DMS153 (cell line): ENCODE measurements around the gene GAGE10.
A peak's percentile ranks its signal among the peaks of the same experiment; 100 is the strongest.

Experiments used
- DNase-seq: peaks from one replicate; lab custom pipeline; 2025; lab: John Stamatoyannopoulos, UW

The GAGE10 gene

GRCh38 chrX:49303346-49303745 lies at the start of gene GAGE10:
Gene GAGE10 (plus strand): TSS chrX:49303646. CDS start chrX:49304860, 1,214 bp downstream.
- no peak for DNase-seq

- DNase-seq = no peak
Measured at GRCh38 chrX:49254639-49255038, 48.8 kb upstream of the GAGE10 start.

- no peak for DNase-seq
Measured at GRCh38 chrX:49256268-49256995, 47.0 kb upstream of the GAGE10 start.

GRCh38 chrX:49257074-49257790 lies 46.2 kb upstream of the GAGE10 start:
- no peak for DNase-seq

- DNase-seq = no peak
Measured at GRCh38 chrX:49257846-49258748, 45.3 kb upstream of the GAGE10 start.

- no peak for DNase-seq
Measured at GRCh38 chrX:49258749-49259124, 44.7 kb upstream of the GAGE10 start.

GRCh38 chrX:49260221-49260985 lies 43.0 kb upstream of the GAGE10 start:
- no peak for DNase-seq

- no peak for DNase-seq
Measured at GRCh38 chrX:49262603-49263002, 40.8 kb upstream of the GAGE10 start.

- no peak for DNase-seq
Measured at GRCh38 chrX:49263631-49264030, 39.8 kb upstream of the GAGE10 start.

GRCh38 chrX:49264460-49264859 lies 39.0 kb upstream of the GAGE10 start, which contains the start of gene FOXP3:
Gene FOXP3 (minus strand): TSS chrX:49264710. CDS start chrX:49258505, 6,205 bp downstream.
- no peak for DNase-seq

GRCh38 chrX:49266523-49267445 lies 36.7 kb upstream of the GAGE10 start:
- no peak for DNase-seq

- DNase-seq = no peak
Measured at GRCh38 chrX:49268702-49269009, 34.8 kb upstream of the GAGE10 start.

- peak; percentile 94 for DNase-seq
Measured at GRCh38 chrX:49269010-49269766, 34.3 kb upstream of the GAGE10 start.

- DNase-seq = no peak
Measured at GRCh38 chrX:49269767-49270248, 33.6 kb upstream of the GAGE10 start, which contains the start of gene PPP1R3F. Gene PPP1R3F (plus strand): TSS chrX:49269793. CDS start chrX:49269870, 77 bp downstream.

GRCh38 chrX:49270249-49270921 lies 33.1 kb upstream of the GAGE10 start:
- no peak for DNase-seq

- no peak for DNase-seq
Measured at GRCh38 chrX:49271341-49271740, 32.1 kb upstream of the GAGE10 start.

GRCh38 chrX:49272421-49272820 lies 31.0 kb upstream of the GAGE10 start:
- DNase-seq = no peak

- no peak for DNase-seq
Measured at GRCh38 chrX:49273181-49273727, 30.2 kb upstream of the GAGE10 start.

- DNase-seq = no peak
Measured at GRCh38 chrX:49276207-49276606, 27.2 kb upstream of the GAGE10 start.
